ENCODE data around the gene MRPL24. TPM values are rescaled to one million over a fixed set of nuclear protein-coding genes. Genes with fewer than 3 reads are reported as not detected.

MRPL24 gene
- total RNA-seq, 1 donor from 2014 or later = 92.1 TPM

- Histone ChIP-seq H3K27ac (replicated peaks) (peak within 1 kb of the TSS; percentile 95), H3K36me3 (peaks cover 39% of the 10 kb centered on the region), H3K27me3 (ENCODE audit: low read depth) (no peaks in the 10 kb centered on the region), H3K4me3 (peak within 1 kb of the TSS; percentile 72), H3K9me3 (replicated peaks) (no peaks in the 10 kb centered on the region), H3K4me1 (peaks cover 55% of the 10 kb centered on the region)
- peak; percentile 82 for DNase-seq
- intact Hi-C loops (cut with micrococcal nuclease) = no loop called here
- no peak for TF ChIP-seq CTCF (IDR thresholded peaks at IDR 0.05; ENCODE audit: borderline replicate concordance)
Observed at GRCh38 chr1:156727926-156728598, 12.8 kb downstream of the MRPL24 start, which contains the start of gene METTL25B. Gene METTL25B (plus strand): TSS chr1:156728469. CDS start chr1:156729105, 636 bp downstream.

GRCh38 chr1:156727492-156727891, 13.4 kb downstream of the MRPL24 start:
- Histone ChIP-seq H3K9me3 (replicated peaks) (no peaks in the 10 kb centered on the region), H3K27me3 (ENCODE audit: low read depth) (no peaks in the 10 kb centered on the region), H3K4me3 (peak overlapping the region; percentile 72), H3K36me3 (peaks cover 40% of the 10 kb centered on the region), H3K27ac (replicated peaks) (peak overlapping the region; percentile 95), H3K4me1 (peaks cover 55% of the 10 kb centered on the region)
- intact Hi-C loops (cut with micrococcal nuclease) = no loop called here
- no peak for TF ChIP-seq CTCF (IDR thresholded peaks at IDR 0.05; ENCODE audit: borderline replicate concordance)
- no peak for DNase-seq

- no peaks in the 10 kb centered on the region for H3K27me3 ChIP-seq (ENCODE audit: low read depth)
- peak overlapping the region; percentile 72 for H3K4me3 ChIP-seq
- intact Hi-C loops (cut with micrococcal nuclease) = no loop called here
- H3K36me3 ChIP-seq = peaks cover 37% of the 10 kb centered on the region
- H3K4me1 ChIP-seq = peaks cover 55% of the 10 kb centered on the region
- no peak for DNase-seq
- peak; percentile 51 for TF ChIP-seq CTCF (IDR thresholded peaks at IDR 0.05; ENCODE audit: borderline replicate concordance)
- no peaks in the 10 kb centered on the region for H3K9me3 ChIP-seq (replicated peaks)
- no peak overlapping the region for H3K27ac ChIP-seq (replicated peaks)
Observed at GRCh38 chr1:156726549-156727226, 14.2 kb downstream of the MRPL24 start.

GRCh38 chr1:156725683-156726280, 15.1 kb downstream of the MRPL24 start:
- peak; percentile 95 for TF ChIP-seq CTCF (IDR thresholded peaks at IDR 0.05; ENCODE audit: borderline replicate concordance)
- peak overlapping the region; percentile 22 for H3K27ac ChIP-seq (replicated peaks)
- DNase-seq = peak; percentile 88
- intact Hi-C loops (cut with micrococcal nuclease) = loop anchor here (2.0 kb wide), 1 partner anchor 37 kb away; no protein-coding TSS in a partner anchor
- H3K27me3 ChIP-seq (ENCODE audit: low read depth) = no peaks in the 10 kb centered on the region
- H3K9me3 ChIP-seq (replicated peaks) = no peaks in the 10 kb centered on the region
- H3K4me3 ChIP-seq = peak overlapping the region; percentile 72
- peaks cover 55% of the 10 kb centered on the region for H3K4me1 ChIP-seq
- H3K36me3 ChIP-seq = peaks cover 43% of the 10 kb centered on the region

GRCh38 chr1:156721535-156721934, 19.4 kb downstream of the MRPL24 start:
- peaks cover 25% of the 10 kb centered on the region for H3K4me1 ChIP-seq
- TF ChIP-seq CTCF (IDR thresholded peaks at IDR 0.05; ENCODE audit: borderline replicate concordance) = no peak
- no peaks in the 10 kb centered on the region for H3K27me3 ChIP-seq (ENCODE audit: low read depth)
- peaks cover 47% of the 10 kb centered on the region for H3K36me3 ChIP-seq
- H3K9me3 ChIP-seq (replicated peaks) = no peaks in the 10 kb centered on the region
- intact Hi-C loops (cut with micrococcal nuclease) = no loop called here
- no peak overlapping the region for H3K27ac ChIP-seq (replicated peaks)
- no peak for DNase-seq
- no peak overlapping the region for H3K4me3 ChIP-seq
